Measurements from ENCODE around the gene ASPG. TPM values are rescaled to one million over a fixed set of nuclear protein-coding genes. Genes with fewer than 3 reads are reported as not detected.
"Not testable (repeated sequence)": the region's sequence is repeated elsewhere in the genome, so short reads cannot be mapped to it uniquely, and the experiment has no call there.

Gene ASPG
- polyA plus RNA-seq, 1 donor from 2014 or later, result 0.16 TPM

DNA sequence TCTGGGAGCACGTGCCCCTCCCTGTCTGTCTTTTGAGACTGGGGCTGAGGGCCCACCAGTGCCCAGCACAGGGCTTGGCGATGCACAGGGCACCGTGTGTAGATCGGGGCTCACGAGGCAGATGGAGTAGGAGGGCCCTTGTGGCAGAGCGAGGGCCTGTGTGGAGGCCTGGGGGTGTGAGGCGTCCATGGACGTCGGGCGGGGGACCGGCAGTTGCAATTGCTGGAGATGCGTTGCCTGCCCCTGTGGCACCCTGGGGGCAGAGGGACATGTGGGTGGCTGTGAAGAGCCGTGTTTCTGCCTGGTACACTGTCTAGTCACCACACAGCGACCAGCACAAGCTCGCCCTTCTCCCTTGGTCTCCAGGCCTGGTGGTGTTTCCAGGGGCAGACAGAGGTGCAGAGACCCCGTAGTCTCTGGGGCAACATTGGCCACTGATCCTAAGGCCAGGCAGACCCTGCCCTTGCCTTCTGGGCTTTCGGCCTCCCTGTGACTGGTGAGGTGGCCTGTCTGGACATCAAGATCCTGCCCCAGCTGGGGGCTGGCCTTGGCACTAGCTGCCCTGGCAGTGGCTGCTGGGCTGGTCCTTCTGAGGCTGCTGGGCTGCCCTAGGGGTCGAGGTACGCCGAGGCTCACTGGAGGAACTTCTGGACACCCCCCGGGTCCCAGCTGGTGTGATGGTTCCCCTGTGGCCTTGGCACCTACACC lies 67.3 kb downstream of the ASPG start:
- Histone ChIP-seq H3K36me3 (ENCODE audit: insufficient read depth, low read length) (no peaks in the 10 kb centered on the region), H3K9me3 (ENCODE audit: low read length) (no peaks in the 10 kb centered on the region), H3K9ac (ENCODE audit: low read length) (no peak overlapping the region), H2AFZ (ENCODE audit: low read depth, low read length) (no peak overlapping the region), H3K9me2 (ENCODE audit: insufficient read depth, low read length) (no peaks in the 10 kb centered on the region), H3K4me2 (ENCODE audit: low read length) (no peak overlapping the region), H3K4me3 (ENCODE audit: low read length) (no peak overlapping the region), H3F3A (ENCODE audit: insufficient read depth, low read length, poor library complexity, severe bottlenecking) (no peaks in the 10 kb centered on the region), H3K79me2 (replicated peaks; ENCODE audit: insufficient read depth, low read length) (no peaks in the 10 kb centered on the region), H4K20me1 (ENCODE audit: insufficient read depth) (no peaks in the 10 kb centered on the region), H3K27me3 (ENCODE audit: insufficient read depth, low read depth, low read length) (no peaks in the 10 kb centered on the region), H3K27ac (ENCODE audit: low read length) (no peak overlapping the region)
- TF ChIP-seq MXI1 (conservative IDR thresholded peaks at IDR 0.05; ENCODE audit: poor library complexity, severe bottlenecking) (no peak), RAD21 (conservative IDR thresholded peaks at IDR 0.05) (no peak), TAF1 (IDR thresholded peaks at IDR 0.05; ENCODE audit: low read depth) (no peak), EP300 (conservative IDR thresholded peaks at IDR 0.05; ENCODE audit: poor library complexity, severe bottlenecking) (no peak), EZH2 (IDR thresholded peaks at IDR 0.05; ENCODE audit: borderline replicate concordance, insufficient read depth, low read length, poor library complexity, severe bottlenecking) (no peak), SMC3 (conservative IDR thresholded peaks at IDR 0.05; ENCODE audit: poor library complexity) (no peak), POLR2AphosphoS5 (IDR thresholded peaks at IDR 0.05) (no peak)
- TF ChIP-seq, protein P1, sequence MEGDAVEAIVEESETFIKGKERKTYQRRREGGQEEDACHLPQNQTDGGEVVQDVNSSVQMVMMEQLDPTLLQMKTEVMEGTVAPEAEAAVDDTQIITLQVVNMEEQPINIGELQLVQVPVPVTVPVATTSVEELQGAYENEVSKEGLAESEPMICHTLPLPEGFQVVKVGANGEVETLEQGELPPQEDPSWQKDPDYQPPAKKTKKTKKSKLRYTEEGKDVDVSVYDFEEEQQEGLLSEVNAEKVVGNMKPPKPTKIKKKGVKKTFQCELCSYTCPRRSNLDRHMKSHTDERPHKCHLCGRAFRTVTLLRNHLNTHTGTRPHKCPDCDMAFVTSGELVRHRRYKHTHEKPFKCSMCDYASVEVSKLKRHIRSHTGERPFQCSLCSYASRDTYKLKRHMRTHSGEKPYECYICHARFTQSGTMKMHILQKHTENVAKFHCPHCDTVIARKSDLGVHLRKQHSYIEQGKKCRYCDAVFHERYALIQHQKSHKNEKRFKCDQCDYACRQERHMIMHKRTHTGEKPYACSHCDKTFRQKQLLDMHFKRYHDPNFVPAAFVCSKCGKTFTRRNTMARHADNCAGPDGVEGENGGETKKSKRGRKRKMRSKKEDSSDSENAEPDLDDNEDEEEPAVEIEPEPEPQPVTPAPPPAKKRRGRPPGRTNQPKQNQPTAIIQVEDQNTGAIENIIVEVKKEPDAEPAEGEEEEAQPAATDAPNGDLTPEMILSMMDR (IDR thresholded peaks at IDR 0.05; ENCODE audit: poor library complexity, severe bottlenecking), result no peak
- TF ChIP-seq, protein P2, sequence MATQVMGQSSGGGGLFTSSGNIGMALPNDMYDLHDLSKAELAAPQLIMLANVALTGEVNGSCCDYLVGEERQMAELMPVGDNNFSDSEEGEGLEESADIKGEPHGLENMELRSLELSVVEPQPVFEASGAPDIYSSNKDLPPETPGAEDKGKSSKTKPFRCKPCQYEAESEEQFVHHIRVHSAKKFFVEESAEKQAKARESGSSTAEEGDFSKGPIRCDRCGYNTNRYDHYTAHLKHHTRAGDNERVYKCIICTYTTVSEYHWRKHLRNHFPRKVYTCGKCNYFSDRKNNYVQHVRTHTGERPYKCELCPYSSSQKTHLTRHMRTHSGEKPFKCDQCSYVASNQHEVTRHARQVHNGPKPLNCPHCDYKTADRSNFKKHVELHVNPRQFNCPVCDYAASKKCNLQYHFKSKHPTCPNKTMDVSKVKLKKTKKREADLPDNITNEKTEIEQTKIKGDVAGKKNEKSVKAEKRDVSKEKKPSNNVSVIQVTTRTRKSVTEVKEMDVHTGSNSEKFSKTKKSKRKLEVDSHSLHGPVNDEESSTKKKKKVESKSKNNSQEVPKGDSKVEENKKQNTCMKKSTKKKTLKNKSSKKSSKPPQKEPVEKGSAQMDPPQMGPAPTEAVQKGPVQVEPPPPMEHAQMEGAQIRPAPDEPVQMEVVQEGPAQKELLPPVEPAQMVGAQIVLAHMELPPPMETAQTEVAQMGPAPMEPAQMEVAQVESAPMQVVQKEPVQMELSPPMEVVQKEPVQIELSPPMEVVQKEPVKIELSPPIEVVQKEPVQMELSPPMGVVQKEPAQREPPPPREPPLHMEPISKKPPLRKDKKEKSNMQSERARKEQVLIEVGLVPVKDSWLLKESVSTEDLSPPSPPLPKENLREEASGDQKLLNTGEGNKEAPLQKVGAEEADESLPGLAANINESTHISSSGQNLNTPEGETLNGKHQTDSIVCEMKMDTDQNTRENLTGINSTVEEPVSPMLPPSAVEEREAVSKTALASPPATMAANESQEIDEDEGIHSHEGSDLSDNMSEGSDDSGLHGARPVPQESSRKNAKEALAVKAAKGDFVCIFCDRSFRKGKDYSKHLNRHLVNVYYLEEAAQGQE (IDR thresholded peaks at IDR 0.05; ENCODE audit: borderline replicate concordance), result no peak

GRCh38 chr14:104153394-104153755 lies 67.9 kb downstream of the ASPG start:
- H3K9ac ChIP-seq (ENCODE audit: low read length); H2AFZ ChIP-seq (ENCODE audit: low read depth, low read length); H3K79me2 ChIP-seq (replicated peaks; ENCODE audit: insufficient read depth, low read length); H3F3A ChIP-seq (ENCODE audit: insufficient read depth, low read length, poor library complexity, severe bottlenecking); H3K4me3 ChIP-seq (ENCODE audit: low read length); H3K4me2 ChIP-seq (ENCODE audit: low read length); H4K20me1 ChIP-seq (ENCODE audit: insufficient read depth); H3K9me2 ChIP-seq (ENCODE audit: insufficient read depth, low read length); H3K9me3 ChIP-seq (ENCODE audit: low read length); H3K27me3 ChIP-seq (ENCODE audit: insufficient read depth, low read depth, low read length); H3K36me3 ChIP-seq (ENCODE audit: insufficient read depth, low read length); H3K27ac ChIP-seq (ENCODE audit: low read length): not testable (repeated sequence)

All from neural cell (in vitro differentiated cells).